Peyer's patch (tissue), 4 donors: Measurements from ENCODE around the gene HYAL4.

Experiments
- POLR2A ChIP-seq, 2 donors: fragments of 450-650 bp; IDR thresholded peaks; one replicate each; pipeline ENCODE4 v1.5.1; 2017; ENCODE audit warnings: antibody characterized with exemption in 2 of 2, mild to moderate bottlenecking in 2 of 2, moderate library complexity in 2 of 2
- TF ChIP-seq, protein P1 (sequence below), 6 experiments: fragments of 450-650 bp in 4 of 6; fragments of 200-600 bp in 2 of 6; sonication (generic) in 1 of 6; IDR thresholded peaks; one replicate each; pipeline ENCODE4 v1.5.1; 2017 to 2019; ENCODE audit warnings: antibody characterized with exemption in 6 of 6, mild to moderate bottlenecking in 3 of 6, moderate library complexity in 1 of 6

DNA sequence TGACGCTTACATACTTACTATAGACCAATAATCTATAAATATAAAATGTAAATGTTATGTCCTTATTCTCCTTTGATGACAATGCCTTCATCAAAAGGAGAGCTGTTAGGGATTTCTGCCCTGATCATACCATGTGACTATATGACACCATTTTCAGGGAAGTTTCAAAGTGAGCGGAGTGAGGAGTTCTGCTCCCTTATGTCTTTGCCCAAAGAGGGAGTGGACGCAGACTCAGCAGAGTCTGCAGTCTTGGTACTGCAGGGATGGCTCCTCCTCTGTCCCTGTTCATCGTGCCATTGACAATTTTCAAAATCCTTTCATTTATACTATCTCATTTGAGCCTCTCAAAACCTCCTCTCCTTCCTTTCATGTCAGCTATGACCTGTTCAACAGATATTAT lies 27.9 kb downstream of the HYAL4 start:
- no peak for TF ChIP-seq POLR2A (IDR thresholded peaks at IDR 0.05)
- TF ChIP-seq, protein P1, sequence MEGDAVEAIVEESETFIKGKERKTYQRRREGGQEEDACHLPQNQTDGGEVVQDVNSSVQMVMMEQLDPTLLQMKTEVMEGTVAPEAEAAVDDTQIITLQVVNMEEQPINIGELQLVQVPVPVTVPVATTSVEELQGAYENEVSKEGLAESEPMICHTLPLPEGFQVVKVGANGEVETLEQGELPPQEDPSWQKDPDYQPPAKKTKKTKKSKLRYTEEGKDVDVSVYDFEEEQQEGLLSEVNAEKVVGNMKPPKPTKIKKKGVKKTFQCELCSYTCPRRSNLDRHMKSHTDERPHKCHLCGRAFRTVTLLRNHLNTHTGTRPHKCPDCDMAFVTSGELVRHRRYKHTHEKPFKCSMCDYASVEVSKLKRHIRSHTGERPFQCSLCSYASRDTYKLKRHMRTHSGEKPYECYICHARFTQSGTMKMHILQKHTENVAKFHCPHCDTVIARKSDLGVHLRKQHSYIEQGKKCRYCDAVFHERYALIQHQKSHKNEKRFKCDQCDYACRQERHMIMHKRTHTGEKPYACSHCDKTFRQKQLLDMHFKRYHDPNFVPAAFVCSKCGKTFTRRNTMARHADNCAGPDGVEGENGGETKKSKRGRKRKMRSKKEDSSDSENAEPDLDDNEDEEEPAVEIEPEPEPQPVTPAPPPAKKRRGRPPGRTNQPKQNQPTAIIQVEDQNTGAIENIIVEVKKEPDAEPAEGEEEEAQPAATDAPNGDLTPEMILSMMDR (IDR thresholded peaks at IDR 0.05): no peak
